Kidney (tissue), 14 donors: ENCODE data around the gene SOWAHD. TPM values are rescaled to one million over a fixed set of nuclear protein-coding genes. Genes with fewer than 3 reads are reported as not detected.

Experiments used
- DNase-seq, 5 donors: peaks; one replicate each; pipeline ENCODE4 v3.0.0-alpha.2; 2013 to 2020
- FAIRE-seq: peaks from 2 replicates; lab custom pipeline; 2012; peaks lifted over from hg19 to GRCh38; lab: Jason Lieb, UNC
- H3K27ac ChIP-seq, 2 donors: one replicate each; pipeline ENCODE4 v1.7.0; 2013; ENCODE audit warnings: low read depth in 2 of 2, low read length in 2 of 2, inconsistent platforms in 1 of 2
- H3K27me3 ChIP-seq: one replicate; pipeline ENCODE4 v1.7.1; 2013; ENCODE audit warnings: low read length, inconsistent platforms; ENCODE audit not compliant: control insufficient read depth, insufficient read depth
- H3K36me3 ChIP-seq, 3 donors: one replicate each; pipeline versions ENCODE4 v1.7.0 to v1.7.1; 2013; ENCODE audit warnings: low read length in 3 of 3, control low read depth in 1 of 3, inconsistent platforms in 1 of 3; ENCODE audit not compliant: insufficient read depth in 3 of 3, control insufficient read depth in 2 of 3
- H3K4me1 ChIP-seq, 3 donors: one replicate each; pipeline versions ENCODE4 v1.7.0 to v1.7.1; 2013; ENCODE audit warnings: low read length in 3 of 3, inconsistent platforms in 1 of 3, low read depth in 1 of 3; ENCODE audit not compliant: control insufficient read depth in 2 of 3, insufficient read depth in 2 of 3
- H3K4me3 ChIP-seq, 3 donors: one replicate each; pipeline versions ENCODE4 v1.7.0 to v1.8.1; 2013; ENCODE audit warnings: low read length in 3 of 3, control low read depth in 1 of 3, inconsistent platforms in 1 of 3
- H3K9ac ChIP-seq, 3 donors: one replicate each; pipeline versions ENCODE4 v1.7.0 to v1.7.1; 2013; ENCODE audit warnings: low read length in 3 of 3, control low read depth in 1 of 3, inconsistent platforms in 1 of 3
- H3K9me3 ChIP-seq, 3 donors: one replicate each; pipeline versions ENCODE4 v1.7.0 to v1.7.1; 2013; ENCODE audit warnings: low read length in 3 of 3, control low read depth in 1 of 3, inconsistent platforms in 1 of 3; ENCODE audit not compliant: control insufficient read depth in 2 of 3, insufficient read depth in 1 of 3
- CTCF ChIP-seq: IDR thresholded peaks from 3 replicates; pipeline ENCODE4 v1.5.1; 2012; ENCODE audit warnings: mild to moderate bottlenecking, moderate library complexity, borderline replicate concordance; ENCODE audit not compliant: insufficient read depth; ENCODE audit errors: extremely low read depth
- intact Hi-C: fragments of 100-400 bp; cut with DNase I; formaldehyde crosslinking; loops from one replicate; pipeline ENCODE4 v1.11.1; 2022
- polyA plus RNA-seq: library from polyadenylated mRNA; stranded (reverse); fragments of 350-450 nt; fragmentation: Illumina TruSeq; extraction: RNeasy Lipid Tissue Mini Kit (QIAGEN cat#74804); gene quantifications from one replicate; pipeline ENCODE4 v1.2.3, GENCODE V29; 2014; ENCODE audit warnings: low read depth, low replicate concordance; ENCODE audit not compliant: insufficient read depth
- total RNA-seq: library from RNA; stranded (reverse); fragmentation: NEBNext Ultra II Directional; extraction: Animal tissue kit (Norgen Biotek cat#: 25700); gene quantifications from one replicate; pipeline ENCODE4 v1.2.1, GENCODE V29; 2021
- donor health status: control.
- donor health status: control.
- donor health status: control.
- donor health status: control.
- donor health status: control.
- donor health status: DM: yes; HTN: yes; CAD: no.
- donor health status: Normal renal cell carcinoma (clear cell type).

SOWAHD gene
- total and polyA plus RNA-seq, 2 donors from 2014 or later, result 0.92 to 1.3 TPM

- Histone ChIP-seq H3K4me1 (no peaks in the 10 kb centered on the region), H3K36me3 (no peaks in the 10 kb centered on the region), H3K27ac (no peak overlapping the region), H3K9me3 (no peaks in the 10 kb centered on the region), H3K27me3 (no peaks in the 10 kb centered on the region), H3K4me3 (no peak overlapping the region), H3K9ac (no peak overlapping the region)
- no peak for TF ChIP-seq CTCF
- no peak for DNase-seq
- no peak for FAIRE-seq
- intact Hi-C loops, result no loop called here
Measured at GRCh38 chrX:119775517-119776238, 17.3 kb downstream of the SOWAHD start.

GRCh38 chrX:119778829-119779228, 20.4 kb downstream of the SOWAHD start:
- intact Hi-C loops, result no loop called here

GRCh38 chrX:119783026-119783425, 24.6 kb downstream of the SOWAHD start:
- FAIRE-seq (no peak), DNase-seq (no peak)
- Histone ChIP-seq H3K36me3 (peaks cover 0 to 17% (median 3%) of the 10 kb centered on the region in 3 donors), H3K4me3 (no peak overlapping the region), H3K27ac (no peak overlapping the region), H3K27me3 (no peaks in the 10 kb centered on the region), H3K9ac (no peak overlapping the region), H3K9me3 (no peaks in the 10 kb centered on the region), H3K4me1 (no peaks in the 10 kb centered on the region)
- no peak for TF ChIP-seq CTCF
- intact Hi-C loops, result no loop called here

More at GRCh38 chrX:119778829-119779228, 20.4 kb downstream of the SOWAHD start:
- FAIRE-seq, result no peak
- no peak for DNase-seq
- H3K36me3 ChIP-seq, result peaks cover 0 to 4% (median 0%) of the 10 kb centered on the region in 3 donors
- TF ChIP-seq CTCF, result no peak
- no peaks in the 10 kb centered on the region for H3K27me3 ChIP-seq
- no peak overlapping the region for H3K4me3 ChIP-seq
- no peaks in the 10 kb centered on the region for H3K9me3 ChIP-seq
- no peak overlapping the region for H3K9ac ChIP-seq
- H3K4me1 ChIP-seq, result no peaks in the 10 kb centered on the region
- no peak overlapping the region for H3K27ac ChIP-seq
